HG03025 (cell line): ENCODE results near the gene ASPSCR1.

Source experiments
- ATAC-seq: cut with Tn5 transposase; IDR thresholded peaks from one replicate; pipeline ENCODE4 v1.9.1; 2021; ENCODE audit warnings: mild to moderate bottlenecking, moderate library complexity; ENCODE audit not compliant: unreplicated experiment, low FRiP score

ASPSCR1 gene

GRCh38 chr17:82051776-82052637 is 74.6 kb downstream of the ASPSCR1 start, which contains the start of the genes GPS1 and RFNG:
Gene GPS1, plus strand, starts transcription at chr17:82051898. Its CDS starts 34 bp downstream, at chr17:82051932.
Gene RFNG, minus strand, starts transcription at chr17:82051811. Its CDS starts 45 bp downstream, at chr17:82051766.
- ATAC-seq: no peak

- no peak for ATAC-seq
Observed at GRCh38 chr17:82052638-82053059, 75.2 kb downstream of the ASPSCR1 start.

DNA sequence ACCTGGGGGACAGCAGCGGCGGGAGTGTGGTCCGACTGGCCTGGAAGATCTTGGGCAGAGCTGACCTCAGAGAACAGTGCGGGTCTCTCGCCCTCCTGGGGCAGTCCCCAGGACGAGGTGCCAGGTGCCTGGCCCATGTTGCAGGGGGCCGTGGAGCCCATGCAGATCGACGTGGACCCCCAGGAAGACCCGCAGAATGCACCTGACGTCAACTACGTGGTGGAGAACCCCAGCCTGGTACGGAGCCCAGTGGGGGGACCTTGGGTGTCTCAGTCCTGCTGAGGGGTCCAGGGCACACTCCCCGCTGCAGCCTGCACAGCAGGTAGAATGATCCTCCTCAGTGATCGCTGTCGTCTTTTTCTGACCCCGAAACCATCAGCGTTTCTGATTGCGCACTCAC is 75.7 kb downstream of the ASPSCR1 start:
- no peak for ATAC-seq

- no peak for ATAC-seq
Observed at GRCh38 chr17:82053556-82054263, 76.3 kb downstream of the ASPSCR1 start.

- ATAC-seq: no peak
Observed at GRCh38 chr17:82054351-82055022, 77.1 kb downstream of the ASPSCR1 start.

- ATAC-seq: no peak
Observed at GRCh38 chr17:82055023-82055964, 77.9 kb downstream of the ASPSCR1 start.

DNA sequence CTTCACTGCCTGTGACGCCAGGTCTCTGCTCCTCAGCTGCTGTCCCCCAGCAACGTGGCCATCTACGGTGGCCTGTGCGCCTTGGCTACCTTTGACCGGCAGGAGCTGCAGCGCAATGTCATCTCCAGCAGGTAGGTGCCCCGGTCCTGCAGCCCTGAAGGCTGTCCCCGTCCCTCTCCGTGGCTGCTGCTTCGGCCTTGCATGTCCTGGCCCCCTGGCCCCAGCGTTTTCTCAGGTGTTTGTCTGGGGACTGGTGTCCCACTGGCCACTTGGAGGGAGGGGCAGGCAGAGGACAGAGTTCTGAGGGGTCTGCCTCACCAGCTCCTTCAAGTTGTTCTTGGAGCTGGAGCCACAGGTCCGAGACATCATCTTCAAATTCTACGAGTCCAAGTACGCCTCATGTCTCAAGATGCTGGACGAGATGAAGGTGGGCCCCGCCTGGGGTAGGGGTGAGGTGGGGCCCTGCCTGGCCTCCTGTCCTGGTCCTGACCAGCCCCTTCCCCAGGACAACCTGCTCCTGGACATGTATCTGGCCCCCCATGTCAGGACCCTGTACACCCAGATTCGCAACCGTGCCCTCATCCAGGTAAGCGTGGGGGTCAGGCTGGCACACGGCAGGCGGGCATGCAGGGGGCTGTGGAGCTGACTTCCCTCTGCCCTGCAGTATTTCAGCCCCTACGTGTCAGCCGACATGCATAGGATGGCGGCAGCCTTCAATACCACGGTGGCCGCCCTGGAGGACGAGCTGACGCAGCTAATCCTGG is 78.7 kb downstream of the ASPSCR1 start:
- no peak for ATAC-seq

- no peak for ATAC-seq
Observed at GRCh38 chr17:82056729-82057621, 79.5 kb downstream of the ASPSCR1 start.

DNA sequence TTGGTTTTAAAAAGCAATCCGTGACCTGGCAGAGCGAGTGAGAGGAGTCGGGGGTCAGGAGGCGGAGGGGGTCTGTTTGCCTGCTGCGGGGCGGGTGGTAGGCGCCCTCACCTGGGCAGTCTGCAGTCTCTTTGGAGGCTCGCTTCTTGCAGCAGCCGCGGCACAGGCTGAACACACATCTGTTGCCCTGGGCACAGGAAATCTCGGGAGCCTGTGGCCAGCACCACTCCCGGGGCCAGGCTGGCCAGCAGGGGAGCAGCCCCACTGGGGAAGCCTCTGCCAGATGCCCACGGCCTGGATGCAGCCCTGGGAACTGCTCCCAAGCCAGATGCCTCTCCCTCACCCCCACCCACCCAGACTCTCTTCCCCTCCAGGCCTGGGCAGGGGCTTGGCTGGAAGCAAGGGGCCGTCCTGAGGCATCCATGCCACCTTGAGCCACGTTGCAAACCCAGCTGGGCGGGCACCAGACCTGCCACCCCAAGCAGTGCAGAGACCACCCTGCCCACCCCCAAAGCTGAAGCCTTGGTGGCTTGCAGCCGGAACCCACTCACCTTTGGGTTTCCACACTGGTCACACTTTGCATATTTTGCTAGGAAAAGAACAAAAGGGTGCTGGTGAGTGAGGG is 80.9 kb downstream of the ASPSCR1 start:
- ATAC-seq: no peak

- ATAC-seq: no peak
Observed at GRCh38 chr17:82058855-82059249, 81.4 kb downstream of the ASPSCR1 start.

- no peak for ATAC-seq
Observed at GRCh38 chr17:82059272-82060000, 82.0 kb downstream of the ASPSCR1 start.

DNA sequence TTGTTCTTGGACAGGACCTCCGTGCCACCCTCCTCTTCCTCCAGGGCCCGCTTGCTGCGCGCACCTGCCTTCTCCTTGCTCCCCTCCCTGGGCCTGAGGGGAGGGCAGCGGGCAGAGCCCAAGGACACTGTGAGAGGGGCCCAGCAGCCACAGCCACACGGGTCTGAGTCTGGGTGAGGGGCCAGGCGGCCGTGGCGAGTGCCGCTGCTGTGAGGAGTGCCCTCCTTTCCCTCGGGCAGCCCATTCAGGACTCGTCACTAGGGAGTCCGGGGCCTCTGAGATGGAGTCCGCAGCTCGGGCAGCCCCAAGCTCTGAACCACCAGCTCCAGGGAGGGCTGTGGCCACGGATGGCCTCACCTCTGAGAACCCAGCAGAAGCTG is 82.6 kb downstream of the ASPSCR1 start:
- no peak for ATAC-seq

DNA sequence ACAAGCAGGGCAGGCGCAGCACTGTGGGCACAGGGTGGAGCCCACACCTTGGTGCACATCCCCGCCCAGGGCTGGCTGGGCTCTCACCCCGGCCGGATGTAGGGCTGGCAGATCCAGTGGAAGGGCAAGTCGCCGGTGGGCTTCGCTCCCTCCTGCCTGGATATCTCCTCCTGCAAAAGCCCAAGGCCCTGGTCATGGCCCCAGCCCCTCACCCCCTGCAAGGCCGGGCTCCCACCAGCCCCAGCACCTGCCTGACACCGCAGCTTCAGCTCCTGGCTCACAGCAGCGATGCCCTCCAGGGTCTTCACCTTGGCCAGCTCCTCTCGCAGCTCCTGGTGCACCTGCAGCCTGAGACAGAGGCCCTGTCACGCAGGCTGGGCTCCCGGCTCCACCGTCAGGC is 83.2 kb downstream of the ASPSCR1 start:
- no peak for ATAC-seq

DNA sequence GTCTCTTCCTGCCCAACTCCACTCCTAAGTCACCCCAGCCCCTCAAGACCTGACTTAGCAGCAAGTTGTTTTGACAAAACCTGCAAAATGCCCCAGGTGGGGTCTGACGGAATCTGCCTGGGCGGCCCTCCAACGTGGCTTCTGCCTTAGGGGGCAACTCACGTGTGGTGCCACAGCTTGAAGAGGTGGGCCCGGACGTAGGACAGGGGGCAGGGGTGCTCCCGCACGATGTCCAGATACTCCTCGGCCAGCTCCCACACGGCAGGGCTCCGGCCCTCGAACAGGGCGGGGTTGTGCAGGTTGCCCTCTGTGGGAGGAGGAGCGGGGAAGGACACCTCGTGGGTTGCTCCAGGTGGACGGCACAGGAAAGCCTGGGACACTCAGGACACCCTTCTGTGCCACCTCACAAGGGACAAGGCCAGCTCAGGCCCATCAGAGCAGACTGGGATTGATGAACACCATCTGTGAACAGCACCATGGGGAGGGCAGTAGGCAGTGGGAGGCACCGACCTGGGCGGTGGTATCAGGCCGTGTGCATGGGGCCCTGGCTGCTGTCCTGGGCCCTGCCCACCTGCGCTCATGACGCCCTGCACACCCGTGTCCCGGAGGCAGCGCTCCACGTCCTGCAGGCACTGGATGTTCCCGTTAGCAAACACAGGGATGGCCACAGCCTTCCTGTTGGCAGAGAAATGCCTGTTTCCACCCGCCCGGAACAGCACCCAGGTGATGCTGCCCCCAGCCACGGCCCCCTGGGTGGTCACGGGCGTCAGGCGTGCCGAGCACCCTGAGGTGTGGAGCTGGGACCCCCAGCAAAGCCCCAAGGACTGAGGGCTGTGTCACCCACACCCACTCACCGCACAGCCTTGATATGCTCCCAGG is 83.9 kb downstream of the ASPSCR1 start:
- no peak for ATAC-seq

GRCh38 chr17:82062076-82062983 is 84.9 kb downstream of the ASPSCR1 start:
- ATAC-seq: no peak
